ENCODE measurements around the gene KCNJ6. TPM values are rescaled to one million over a fixed set of nuclear protein-coding genes. Genes with fewer than 3 reads are reported as not detected.

Gene KCNJ6
- total RNA-seq, 1 experiment from 2014 or later = not detected

DNA sequence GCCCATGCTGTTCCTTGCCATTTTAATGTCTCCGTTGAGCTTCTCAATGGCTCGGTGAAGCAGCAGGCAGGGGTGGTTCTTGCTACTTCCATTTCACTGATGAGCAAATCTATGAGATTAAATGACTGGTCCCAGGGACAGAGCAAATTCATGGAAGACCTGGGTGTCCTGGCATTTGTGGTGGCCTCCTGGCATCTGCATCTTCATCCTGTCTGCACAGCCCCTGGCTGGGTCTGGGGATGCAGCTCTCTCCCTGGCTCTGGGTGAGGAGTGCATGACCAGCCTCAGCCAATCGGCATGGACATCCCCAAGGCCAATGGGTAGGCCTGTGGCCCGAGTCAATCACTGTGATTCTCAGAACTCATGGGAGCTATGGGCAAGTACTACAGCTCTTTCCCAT lies 261.7 kb downstream of the KCNJ6 start:
- no peak for TF ChIP-seq SIN3A (IDR thresholded peaks at IDR 0.05; ENCODE audit: borderline replicate concordance, insufficient read depth, low read depth, low read length)
- no peak for TF ChIP-seq CTCF (IDR thresholded peaks at IDR 0.05)
- no peak for TF ChIP-seq TCF7L2 (IDR thresholded peaks at IDR 0.05; ENCODE audit: low read depth, low read length)
- TF ChIP-seq, protein P1, sequence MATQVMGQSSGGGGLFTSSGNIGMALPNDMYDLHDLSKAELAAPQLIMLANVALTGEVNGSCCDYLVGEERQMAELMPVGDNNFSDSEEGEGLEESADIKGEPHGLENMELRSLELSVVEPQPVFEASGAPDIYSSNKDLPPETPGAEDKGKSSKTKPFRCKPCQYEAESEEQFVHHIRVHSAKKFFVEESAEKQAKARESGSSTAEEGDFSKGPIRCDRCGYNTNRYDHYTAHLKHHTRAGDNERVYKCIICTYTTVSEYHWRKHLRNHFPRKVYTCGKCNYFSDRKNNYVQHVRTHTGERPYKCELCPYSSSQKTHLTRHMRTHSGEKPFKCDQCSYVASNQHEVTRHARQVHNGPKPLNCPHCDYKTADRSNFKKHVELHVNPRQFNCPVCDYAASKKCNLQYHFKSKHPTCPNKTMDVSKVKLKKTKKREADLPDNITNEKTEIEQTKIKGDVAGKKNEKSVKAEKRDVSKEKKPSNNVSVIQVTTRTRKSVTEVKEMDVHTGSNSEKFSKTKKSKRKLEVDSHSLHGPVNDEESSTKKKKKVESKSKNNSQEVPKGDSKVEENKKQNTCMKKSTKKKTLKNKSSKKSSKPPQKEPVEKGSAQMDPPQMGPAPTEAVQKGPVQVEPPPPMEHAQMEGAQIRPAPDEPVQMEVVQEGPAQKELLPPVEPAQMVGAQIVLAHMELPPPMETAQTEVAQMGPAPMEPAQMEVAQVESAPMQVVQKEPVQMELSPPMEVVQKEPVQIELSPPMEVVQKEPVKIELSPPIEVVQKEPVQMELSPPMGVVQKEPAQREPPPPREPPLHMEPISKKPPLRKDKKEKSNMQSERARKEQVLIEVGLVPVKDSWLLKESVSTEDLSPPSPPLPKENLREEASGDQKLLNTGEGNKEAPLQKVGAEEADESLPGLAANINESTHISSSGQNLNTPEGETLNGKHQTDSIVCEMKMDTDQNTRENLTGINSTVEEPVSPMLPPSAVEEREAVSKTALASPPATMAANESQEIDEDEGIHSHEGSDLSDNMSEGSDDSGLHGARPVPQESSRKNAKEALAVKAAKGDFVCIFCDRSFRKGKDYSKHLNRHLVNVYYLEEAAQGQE (IDR thresholded peaks at IDR 0.05; ENCODE audit: insufficient read depth in 1 of 2, low read depth in 2 of 2, low read length in 1 of 2) = no peak
- no peak for TF ChIP-seq POLR2AphosphoS5 (IDR thresholded peaks at IDR 0.05; ENCODE audit: low read depth, low read length)
- Histone ChIP-seq H3K9me3 (ENCODE audit: control insufficient read depth, insufficient read depth, low read depth, low read length) (no peaks in the 10 kb centered on the region), H3K36me3 (ENCODE audit: control insufficient read depth, insufficient read depth, low read length) (no peaks in the 10 kb centered on the region), H3K27ac (ENCODE audit: low read length) (no peak overlapping the region), H3K4me1 (ENCODE audit: control insufficient read depth, insufficient read depth, low read length) (peaks cover 8% of the 10 kb centered on the region), H3K4me3 (ENCODE audit: low read depth in 2 of 2, low read length in 2 of 2) (no peak overlapping the region), H3K27me3 (ENCODE audit: control insufficient read depth, insufficient read depth, low read length) (no peaks in the 10 kb centered on the region)
- in situ Hi-C loops (cut with HindIII; ENCODE audit: low pct_unique_long_range_greater_than_20kb, low sequenced_read_pairs) = no loop called here
- ChIA-PET POLR2A (no interaction called here), CTCF (no interaction called here)
- no peak for ATAC-seq
- no TSS peak for BruUV-seq (replicated peaks)
- intact Hi-C loops (cut with micrococcal nuclease; ENCODE audit: unreplicated experiment) = no loop called here
- no peak for DNase-seq (ENCODE audit: low read depth, low spot score)

GRCh38 chr21:37653201-37653600 lies 263.1 kb downstream of the KCNJ6 start:
- ChIA-PET CTCF (no interaction called here), POLR2A (no interaction called here)
- BruUV-seq (replicated peaks) = no TSS peak
- Histone ChIP-seq H3K4me1 (ENCODE audit: control insufficient read depth, insufficient read depth, low read length) (no peaks in the 10 kb centered on the region; the same call in 1 of the 2 replicates), H3K27me3 (ENCODE audit: control insufficient read depth, insufficient read depth, low read length) (no peaks in the 10 kb centered on the region), H3K9me3 (ENCODE audit: control insufficient read depth, insufficient read depth, low read depth, low read length) (no peaks in the 10 kb centered on the region), H3K4me3 (ENCODE audit: low read depth in 2 of 2, low read length in 2 of 2) (no peak overlapping the region), H3K36me3 (ENCODE audit: control insufficient read depth, insufficient read depth, low read length) (no peaks in the 10 kb centered on the region), H3K27ac (ENCODE audit: low read length) (no peak overlapping the region)
- DNase-seq (ENCODE audit: low read depth, low spot score) (no peak), ATAC-seq (no peak)
- in situ Hi-C loops (cut with HindIII; ENCODE audit: low pct_unique_long_range_greater_than_20kb, low sequenced_read_pairs) (no loop called here), intact Hi-C loops (cut with micrococcal nuclease; ENCODE audit: unreplicated experiment) (no loop called here)
- TF ChIP-seq, protein P1 (IDR thresholded peaks at IDR 0.05; ENCODE audit: insufficient read depth in 1 of 2, low read depth in 2 of 2, low read length in 1 of 2) = no peak
